COLO668 (cell line): ENCODE data around the gene CACNA2D1.
"Not testable (repeated sequence)": the region's sequence is repeated elsewhere in the genome, so short reads cannot be mapped to it uniquely, and the experiment has no call there.

Experiments used
- DNase-seq: peaks from one replicate; lab custom pipeline; 2025; ENCODE audit not compliant: unreplicated experiment; lab: John Stamatoyannopoulos, UW

Gene CACNA2D1

DNA sequence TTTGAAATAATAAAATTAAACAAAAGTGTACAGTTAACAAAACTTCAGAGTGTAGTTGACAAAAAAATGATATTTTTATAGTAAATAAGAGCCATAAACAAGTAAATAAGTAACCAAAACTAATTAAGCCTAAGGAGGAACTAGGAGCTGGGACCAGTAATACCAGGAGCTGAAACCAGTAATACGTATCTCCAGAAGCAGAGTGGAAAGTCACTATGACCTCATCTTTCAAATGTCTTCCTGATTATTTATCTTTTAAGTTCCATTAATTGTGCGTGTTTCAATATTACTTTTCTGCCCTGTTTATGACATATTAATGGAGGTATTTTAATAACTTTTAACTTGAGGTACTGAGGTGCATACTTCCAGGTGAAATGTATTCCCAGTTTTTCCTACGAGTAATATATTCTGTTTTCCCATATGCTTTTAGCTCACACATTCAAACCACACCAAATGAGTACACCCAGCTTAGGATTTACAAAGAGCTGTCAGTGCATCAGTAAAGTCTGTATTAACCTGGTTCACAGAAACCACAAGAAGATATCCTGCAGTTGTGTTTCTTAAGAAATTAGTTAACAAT is 390.0 kb downstream of the CACNA2D1 start:
- DNase-seq: no peak

DNA sequence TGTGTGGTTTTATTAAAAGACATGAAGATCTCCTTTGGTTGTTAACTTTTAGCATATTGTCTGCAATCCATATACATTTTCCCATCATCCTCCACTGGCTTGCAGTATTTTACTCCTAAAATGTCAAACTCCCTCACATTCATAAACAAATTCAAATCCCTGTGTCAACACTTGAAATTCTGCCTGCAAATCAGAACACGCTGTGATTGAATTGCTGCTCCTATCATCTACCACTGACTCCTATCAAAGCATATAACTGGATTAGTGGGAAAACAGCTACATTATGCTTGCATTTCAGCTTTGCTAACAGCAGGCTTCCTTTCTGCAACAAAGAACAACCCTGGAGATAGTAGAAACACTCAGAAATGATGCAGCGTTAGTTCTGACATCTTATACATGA is 392.0 kb downstream of the CACNA2D1 start:
- no peak for DNase-seq

DNA sequence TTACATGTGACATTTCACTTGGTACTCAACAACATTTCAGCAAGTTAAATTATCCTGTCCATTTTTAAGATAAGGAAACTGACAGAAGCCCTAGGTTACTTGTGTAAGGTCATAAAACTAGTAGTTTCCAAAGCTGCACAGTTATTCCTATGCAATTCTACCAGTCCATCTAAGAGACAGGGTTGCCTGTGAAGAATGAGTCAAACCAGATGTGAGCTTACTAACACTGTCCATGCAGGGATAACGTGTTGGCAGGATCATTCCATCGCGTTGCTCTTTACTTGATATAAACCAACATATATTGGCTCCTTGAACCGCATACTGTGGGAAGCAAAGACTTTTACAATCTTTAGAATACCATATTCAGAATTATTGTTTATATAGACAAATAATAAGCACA is 392.8 kb downstream of the CACNA2D1 start:
- no peak for DNase-seq

GRCh38 chr7:82049891-82050533 is 393.6 kb downstream of the CACNA2D1 start:
- DNase-seq: peak; percentile 48

DNA sequence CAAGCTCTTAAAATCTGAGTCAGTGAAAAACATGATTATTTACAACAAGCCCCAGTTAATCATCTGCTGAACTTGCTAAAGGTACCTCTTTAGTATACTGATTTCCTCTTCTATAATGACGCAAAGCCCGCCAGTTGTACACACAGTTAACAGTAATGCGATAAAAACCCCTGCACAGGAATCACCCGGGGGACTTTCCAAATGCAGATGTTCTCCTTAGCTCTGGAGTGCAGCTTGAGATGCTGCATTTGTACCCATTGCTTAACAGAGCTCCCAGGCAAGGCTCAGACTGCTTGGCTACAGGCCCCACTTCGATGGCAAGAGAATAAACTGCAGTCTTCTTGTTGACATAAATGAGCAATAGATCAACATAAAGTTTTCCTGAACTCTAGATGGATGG is 394.1 kb downstream of the CACNA2D1 start:
- peak; percentile 5 for DNase-seq

DNA sequence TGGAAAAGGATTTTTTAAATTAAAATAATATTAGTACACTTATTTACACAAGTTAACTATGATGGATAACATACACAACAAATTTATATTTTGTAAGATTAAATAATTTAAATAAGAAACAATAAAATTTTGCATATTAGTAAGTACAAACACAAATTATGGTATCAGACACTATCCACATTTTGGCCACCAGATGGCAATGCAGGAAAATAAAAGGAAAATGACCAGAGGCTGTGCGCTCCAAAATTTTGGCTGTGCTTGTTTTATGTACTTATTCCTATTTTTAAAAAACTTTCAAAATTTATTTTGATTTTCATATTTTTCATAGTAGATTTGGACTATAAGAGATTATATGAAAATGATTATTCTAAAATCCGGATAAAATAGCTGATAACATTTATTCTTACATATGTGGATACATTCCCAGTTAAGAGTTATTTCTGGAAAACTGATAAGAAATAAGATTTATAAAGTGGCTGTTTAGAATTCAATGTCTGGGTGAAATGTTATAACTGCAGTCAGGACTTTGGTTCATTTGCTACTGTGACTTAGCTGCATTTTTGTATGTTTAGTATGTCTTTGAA is 399.0 kb downstream of the CACNA2D1 start:
- DNase-seq: peak; percentile 37

GRCh38 chr7:82039621-82040020 is 404.0 kb downstream of the CACNA2D1 start:
- no peak for DNase-seq

- DNase-seq: no peak
Measured at GRCh38 chr7:82036146-82036886, 407.3 kb downstream of the CACNA2D1 start.

DNA sequence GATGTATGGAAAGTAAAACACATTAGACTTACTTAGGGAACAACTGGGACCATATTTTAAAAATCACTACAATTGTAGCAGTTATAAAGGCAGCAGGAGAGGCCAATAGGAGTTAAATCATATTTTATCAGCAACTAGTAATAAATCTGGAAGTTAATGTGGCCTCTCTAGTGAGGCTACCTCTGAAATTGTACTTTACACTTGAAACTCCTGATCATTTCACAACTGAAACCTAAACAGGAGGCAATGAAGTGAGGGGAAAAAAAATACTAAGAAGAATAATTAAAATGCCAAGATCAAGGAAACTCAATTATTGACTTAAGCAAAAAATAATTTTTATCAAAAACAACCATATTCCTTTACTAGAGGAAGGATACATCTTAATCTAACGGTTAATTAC is 408.1 kb downstream of the CACNA2D1 start:
- no peak for DNase-seq

DNA sequence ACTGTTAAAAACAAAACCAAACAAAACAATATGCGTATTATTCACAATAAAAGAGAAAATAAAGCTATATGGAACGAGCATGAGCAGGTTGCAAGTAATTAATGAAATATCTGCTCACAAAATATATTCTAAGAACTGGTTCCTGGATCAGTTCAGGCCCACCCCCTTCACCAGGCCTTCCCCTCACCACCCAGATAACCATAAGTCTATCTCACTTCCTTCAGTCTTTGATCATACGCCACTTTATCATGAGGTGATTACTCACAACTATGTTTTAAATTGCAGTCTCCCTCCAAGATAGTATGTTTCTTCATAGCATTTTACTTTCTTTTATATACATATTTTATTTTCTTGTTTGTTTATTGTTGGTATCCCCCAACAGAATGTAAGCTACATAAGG is 410.7 kb downstream of the CACNA2D1 start:
- no peak for DNase-seq

GRCh38 chr7:82029236-82029913 is 414.2 kb downstream of the CACNA2D1 start:
- DNase-seq: no peak

DNA sequence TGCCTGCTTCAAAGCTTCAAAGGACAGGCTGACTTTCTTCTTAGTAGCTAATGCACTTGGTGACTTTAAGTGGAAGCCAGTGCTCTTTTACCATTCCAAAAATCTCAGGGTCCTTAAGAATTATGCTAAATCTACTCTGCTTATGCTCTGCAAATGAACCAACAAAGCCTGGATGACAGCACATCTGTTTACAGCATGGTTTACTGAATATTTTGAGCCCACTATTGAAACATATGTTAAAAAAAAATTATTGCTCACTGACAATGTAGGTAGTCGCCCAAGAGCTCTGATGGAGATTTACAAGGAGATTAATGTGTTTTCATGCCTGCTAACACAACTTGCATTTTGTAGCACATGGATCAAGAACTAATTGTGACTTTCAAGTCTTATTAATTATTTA is 415.5 kb downstream of the CACNA2D1 start:
- DNase-seq: no peak

- no peak for DNase-seq
Measured at GRCh38 chr7:82021713-82022112, 421.9 kb downstream of the CACNA2D1 start.

DNA sequence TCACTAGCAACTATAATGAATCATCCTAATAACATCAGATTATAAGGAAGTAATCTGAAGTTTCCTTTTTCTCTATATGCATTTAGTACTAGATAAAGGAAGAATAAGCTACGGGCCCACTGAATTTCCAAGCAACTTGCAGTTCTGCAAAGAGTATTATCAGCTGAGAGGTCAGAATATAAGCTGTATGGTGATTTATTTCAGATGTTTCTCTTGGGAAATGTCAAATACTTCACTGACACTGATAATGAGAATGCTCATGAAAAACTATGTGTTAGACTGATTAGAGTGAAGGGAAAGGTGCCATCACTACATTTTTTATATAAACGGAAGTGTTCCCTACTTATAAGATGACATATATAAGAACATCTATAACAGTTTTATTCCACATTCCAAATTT is 422.5 kb downstream of the CACNA2D1 start:
- no peak for DNase-seq

DNA sequence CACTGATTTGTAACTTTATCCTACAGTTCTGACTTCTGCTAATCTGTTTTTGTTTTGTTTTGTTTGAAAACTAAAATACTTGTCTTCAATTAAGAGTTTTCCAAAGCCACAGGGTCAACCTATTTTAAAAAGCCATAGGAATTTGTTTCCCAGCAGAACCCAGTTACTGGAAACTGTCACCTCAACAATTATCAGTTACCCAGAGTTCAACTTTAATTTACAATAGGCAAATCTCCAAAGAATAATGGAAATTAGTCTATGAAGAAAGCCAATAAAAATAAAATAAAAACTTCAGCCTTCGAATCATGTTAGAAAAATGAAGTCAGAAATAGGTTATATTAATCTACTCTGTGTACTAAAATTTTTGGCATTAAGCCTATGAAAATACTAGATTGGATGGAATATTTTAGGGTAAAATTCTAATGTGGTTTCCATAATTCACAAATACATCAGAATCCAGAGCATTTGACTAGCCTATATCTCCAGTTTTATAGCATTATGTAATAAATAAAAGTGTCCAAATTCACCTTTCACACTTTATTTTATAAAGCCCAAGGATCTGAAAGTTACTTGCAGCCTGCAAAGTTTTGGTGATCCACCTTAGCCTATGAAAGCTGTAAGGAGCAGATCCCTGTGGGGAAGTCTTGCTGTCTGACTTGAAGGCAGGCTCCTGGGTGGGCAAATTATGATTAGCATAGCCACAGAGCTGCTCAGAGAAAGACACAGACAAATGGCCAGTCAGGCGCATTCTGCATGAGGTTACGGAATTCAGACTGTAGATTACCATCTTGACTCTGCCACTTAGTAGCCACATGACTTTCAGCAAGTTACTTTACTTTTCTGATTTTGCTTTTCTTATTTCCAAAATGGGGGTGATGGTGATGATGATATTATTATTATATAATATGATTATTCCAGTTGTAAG is 423.8 kb downstream of the CACNA2D1 start:
- no peak for DNase-seq

- DNase-seq: no peak
Measured at GRCh38 chr7:82018226-82018625, 425.4 kb downstream of the CACNA2D1 start.

- no peak for DNase-seq
Measured at GRCh38 chr7:82017334-82017943, 426.1 kb downstream of the CACNA2D1 start.

- no peak for DNase-seq
Measured at GRCh38 chr7:82015751-82016150, 427.8 kb downstream of the CACNA2D1 start.

DNA sequence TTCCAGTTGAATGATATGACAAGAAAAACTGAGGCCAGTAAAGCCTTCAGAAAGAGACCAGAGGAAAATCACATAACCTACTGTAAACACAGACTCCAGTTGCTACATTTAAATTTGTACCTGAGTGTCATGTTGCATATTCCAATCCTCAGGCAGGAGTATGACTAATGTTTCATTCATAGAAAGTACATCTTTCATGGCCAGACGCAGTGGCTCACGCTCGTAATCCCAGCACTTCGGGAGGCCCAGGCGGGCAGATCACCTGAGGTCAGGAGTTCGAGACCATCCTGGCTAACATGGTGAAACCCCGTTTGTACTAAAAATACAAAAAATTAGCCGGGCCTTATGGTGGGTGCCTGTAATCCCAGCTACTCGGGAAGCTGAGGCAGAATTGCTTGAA is 429.0 kb downstream of the CACNA2D1 start:
- DNase-seq: not testable (repeated sequence)

- DNase-seq: no peak
Measured at GRCh38 chr7:82012453-82012852, 431.1 kb downstream of the CACNA2D1 start.
